Mesothelial cell of epicardium (in vitro differentiated cells): Measurements from ENCODE around the gene TMEM89. TPM values are rescaled to one million over a fixed set of nuclear protein-coding genes. Genes with fewer than 3 reads are reported as not detected.
A peak's percentile ranks its signal among the peaks of the same experiment; 100 is the strongest.

ENCODE experiments used
- DNase-seq, 2 experiments: peaks; one replicate each; pipeline ENCODE4 v3.0.0; 2021; ENCODE audit warnings: low spot score in 2 of 2; ENCODE audit not compliant: unreplicated experiment in 2 of 2
- H3K27ac Mint-ChIP-seq: 2 replicates; pipeline ENCODE4 v1.8.0; 2021; ENCODE audit warnings: mixed read lengths
- H3K27me3 Mint-ChIP-seq: 2 replicates; pipeline ENCODE4 v1.8.0; 2021; ENCODE audit warnings: low read depth, mixed read lengths
- H3K36me3 Mint-ChIP-seq: 2 replicates; pipeline ENCODE4 v1.8.0; 2021; ENCODE audit warnings: mixed read lengths
- H3K4me1 Mint-ChIP-seq: 2 replicates; pipeline ENCODE4 v1.8.0; 2021; ENCODE audit warnings: mixed read lengths
- H3K4me3 Mint-ChIP-seq: 2 replicates; pipeline ENCODE4 v1.8.0; 2021; ENCODE audit warnings: mild to moderate bottlenecking, moderate library complexity, mixed read lengths
- H3K9me3 Mint-ChIP-seq: 2 replicates; pipeline ENCODE4 v1.8.0; 2021; ENCODE audit warnings: mixed read lengths
- total RNA-seq: library from RNA; stranded (reverse); gene quantifications from 3 replicates; pipeline ENCODE4 v1.2.1, GENCODE V29; 2021
- TF ChIP-seq, protein P1 (sequence below): fragments of 200-600 bp; sonication (generic); IDR thresholded peaks from one replicate; pipeline ENCODE4 v1.5.0; 2021; ENCODE audit warnings: antibody characterized with exemption; ENCODE audit not compliant: unreplicated experiment

TMEM89 gene
- total RNA-seq, 1 donor from 2014 or later, result not detected

- Mint-ChIP-seq H3K4me3 (no peak overlapping the region), H3K36me3 (no peaks in the 10 kb centered on the region), H3K27ac (no peak overlapping the region), H3K4me1 (peaks cover 14% of the 10 kb centered on the region), H3K9me3 (no peaks in the 10 kb centered on the region), H3K27me3 (no peaks in the 10 kb centered on the region)
- no peak for DNase-seq
- TF ChIP-seq, protein P1, sequence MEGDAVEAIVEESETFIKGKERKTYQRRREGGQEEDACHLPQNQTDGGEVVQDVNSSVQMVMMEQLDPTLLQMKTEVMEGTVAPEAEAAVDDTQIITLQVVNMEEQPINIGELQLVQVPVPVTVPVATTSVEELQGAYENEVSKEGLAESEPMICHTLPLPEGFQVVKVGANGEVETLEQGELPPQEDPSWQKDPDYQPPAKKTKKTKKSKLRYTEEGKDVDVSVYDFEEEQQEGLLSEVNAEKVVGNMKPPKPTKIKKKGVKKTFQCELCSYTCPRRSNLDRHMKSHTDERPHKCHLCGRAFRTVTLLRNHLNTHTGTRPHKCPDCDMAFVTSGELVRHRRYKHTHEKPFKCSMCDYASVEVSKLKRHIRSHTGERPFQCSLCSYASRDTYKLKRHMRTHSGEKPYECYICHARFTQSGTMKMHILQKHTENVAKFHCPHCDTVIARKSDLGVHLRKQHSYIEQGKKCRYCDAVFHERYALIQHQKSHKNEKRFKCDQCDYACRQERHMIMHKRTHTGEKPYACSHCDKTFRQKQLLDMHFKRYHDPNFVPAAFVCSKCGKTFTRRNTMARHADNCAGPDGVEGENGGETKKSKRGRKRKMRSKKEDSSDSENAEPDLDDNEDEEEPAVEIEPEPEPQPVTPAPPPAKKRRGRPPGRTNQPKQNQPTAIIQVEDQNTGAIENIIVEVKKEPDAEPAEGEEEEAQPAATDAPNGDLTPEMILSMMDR, result no peak
Observed at GRCh38 chr3:48639944-48640606, 18.5 kb upstream of the TMEM89 start.

DNA sequence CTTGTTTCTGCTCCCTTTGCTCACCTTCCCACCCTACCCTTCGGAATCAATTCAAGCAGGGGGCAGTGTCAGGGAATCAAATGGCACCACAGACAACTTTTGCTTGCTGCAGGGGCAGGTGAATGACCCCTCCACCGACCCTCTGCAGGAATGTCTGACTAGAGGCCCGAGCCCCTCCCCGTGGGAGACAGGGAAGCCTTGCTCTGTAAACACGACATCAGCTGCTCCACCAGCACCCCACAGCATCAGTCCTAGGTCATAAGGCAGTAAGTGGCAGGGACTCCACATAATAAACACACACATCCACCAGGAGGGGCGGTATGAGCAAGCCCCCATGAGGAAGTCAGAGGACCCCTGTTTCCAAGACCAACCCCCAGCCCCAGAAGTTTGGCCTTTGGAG is 15.7 kb upstream of the TMEM89 start:
- no peaks in the 10 kb centered on the region for H3K9me3 Mint-ChIP-seq
- DNase-seq, result no peak
- H3K27me3 Mint-ChIP-seq, result peaks cover 1% of the 10 kb centered on the region
- TF ChIP-seq, protein P1, result no peak
- peak overlapping the region; percentile 11 for H3K4me3 Mint-ChIP-seq
- peaks cover 21% of the 10 kb centered on the region for H3K4me1 Mint-ChIP-seq
- no peak overlapping the region for H3K27ac Mint-ChIP-seq
- peaks cover 4% of the 10 kb centered on the region for H3K36me3 Mint-ChIP-seq

- H3K4me1 Mint-ChIP-seq, result peaks cover 21% of the 10 kb centered on the region
- peak overlapping the region; percentile 12 for H3K27ac Mint-ChIP-seq
- peaks cover 7% of the 10 kb centered on the region for H3K36me3 Mint-ChIP-seq
- H3K9me3 Mint-ChIP-seq, result no peaks in the 10 kb centered on the region
- TF ChIP-seq, protein P1, result no peak
- H3K27me3 Mint-ChIP-seq, result peaks cover 1% of the 10 kb centered on the region
- DNase-seq, result no peak
- H3K4me3 Mint-ChIP-seq, result peak overlapping the region; percentile 83
Observed at GRCh38 chr3:48636149-48636655, 14.6 kb upstream of the TMEM89 start.

- Mint-ChIP-seq H3K4me1 (peaks cover 21% of the 10 kb centered on the region), H3K36me3 (peaks cover 7% of the 10 kb centered on the region), H3K4me3 (peak within 1 kb of the TSS; percentile 83), H3K27ac (peak within 1 kb of the TSS; percentile 69), H3K9me3 (no peaks in the 10 kb centered on the region), H3K27me3 (peaks cover 1% of the 10 kb centered on the region)
- DNase-seq, result peak; percentile 95 to 96
- TF ChIP-seq, protein P1, result peak; percentile 28
Observed at GRCh38 chr3:48635222-48636021, 13.9 kb upstream of the TMEM89 start, which contains the start of gene SLC26A6. SLC26A6 (minus strand) TSS chr3:48635461; CDS start chr3:48635393, 68 bp downstream.

GRCh38 chr3:48634661-48635221 is 13.2 kb upstream of the TMEM89 start:
- H3K27ac Mint-ChIP-seq, result no peak overlapping the region
- peaks cover 1% of the 10 kb centered on the region for H3K27me3 Mint-ChIP-seq
- DNase-seq, result peak in 1 of 2 experiments; percentile 51

More at GRCh38 chr3:48634661-48635221, 13.2 kb upstream of the TMEM89 start:
- Mint-ChIP-seq H3K9me3 (no peaks in the 10 kb centered on the region), H3K36me3 (peaks cover 8% of the 10 kb centered on the region), H3K4me1 (peaks cover 21% of the 10 kb centered on the region), H3K4me3 (peak overlapping the region; percentile 83)
- TF ChIP-seq, protein P1, result no peak
